ENCODE measurements around the gene PAX8.

Gene PAX8

GRCh38 chr2:113203901-113204519, 74.7 kb downstream of the PAX8 start:
- peak; percentile 57 for DNase-seq (ENCODE audit: low read depth)

GRCh38 chr2:113203217-113203530, 75.5 kb downstream of the PAX8 start:
- DNase-seq (ENCODE audit: low read depth): no peak

DNA sequence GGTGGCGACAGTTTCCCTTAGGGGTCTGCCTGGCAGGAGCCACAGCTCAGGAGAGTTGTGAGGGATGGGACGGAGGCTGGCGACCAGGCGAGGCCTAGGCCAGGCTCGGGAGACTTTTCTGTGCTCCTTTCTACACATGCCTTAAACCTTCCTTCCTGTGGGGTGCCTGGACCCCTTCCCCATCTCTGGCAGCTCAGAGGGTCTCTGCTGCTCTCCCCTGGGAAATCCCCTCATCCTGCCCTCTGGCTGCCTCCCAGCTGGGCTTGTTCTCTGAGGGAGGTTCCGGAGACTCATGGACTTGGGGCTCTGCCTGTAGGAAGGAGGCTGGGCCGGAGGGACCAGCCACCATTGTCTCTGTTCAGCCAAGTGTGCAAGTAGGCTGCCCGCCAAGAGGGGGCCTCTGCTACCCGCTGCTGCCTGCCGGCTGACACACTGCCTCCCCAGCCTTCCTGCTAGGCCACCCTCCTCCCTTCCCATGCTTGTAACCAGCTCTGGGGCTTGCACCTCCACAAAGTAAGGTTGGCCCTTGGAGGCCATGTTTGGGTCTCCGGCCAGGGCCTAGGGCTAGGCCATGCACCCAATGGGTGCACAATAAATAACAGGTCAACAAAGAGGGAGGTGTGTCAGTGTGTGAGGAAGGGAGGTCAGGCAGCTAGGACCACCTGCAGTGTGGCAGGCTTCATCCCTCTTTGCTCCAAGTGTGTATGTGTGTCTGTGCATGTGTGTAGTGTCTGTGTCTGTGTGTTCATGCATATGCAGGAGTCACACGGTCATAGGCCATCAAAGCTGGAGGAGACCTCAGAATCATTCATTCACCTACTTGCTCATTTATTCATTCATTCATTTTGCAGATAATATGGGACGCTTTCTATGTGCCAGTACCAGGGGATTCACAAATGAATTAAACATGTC, 76.2 kb downstream of the PAX8 start:
- no peak for DNase-seq (ENCODE audit: low read depth)

- DNase-seq (ENCODE audit: low read depth): no peak
Measured at GRCh38 chr2:113201496-113202304, 77.0 kb downstream of the PAX8 start.

- DNase-seq (ENCODE audit: low read depth): no peak
Measured at GRCh38 chr2:113200736-113201490, 77.8 kb downstream of the PAX8 start.

GRCh38 chr2:113200236-113200635, 78.5 kb downstream of the PAX8 start:
- no peak for DNase-seq (ENCODE audit: low read depth)

DNA sequence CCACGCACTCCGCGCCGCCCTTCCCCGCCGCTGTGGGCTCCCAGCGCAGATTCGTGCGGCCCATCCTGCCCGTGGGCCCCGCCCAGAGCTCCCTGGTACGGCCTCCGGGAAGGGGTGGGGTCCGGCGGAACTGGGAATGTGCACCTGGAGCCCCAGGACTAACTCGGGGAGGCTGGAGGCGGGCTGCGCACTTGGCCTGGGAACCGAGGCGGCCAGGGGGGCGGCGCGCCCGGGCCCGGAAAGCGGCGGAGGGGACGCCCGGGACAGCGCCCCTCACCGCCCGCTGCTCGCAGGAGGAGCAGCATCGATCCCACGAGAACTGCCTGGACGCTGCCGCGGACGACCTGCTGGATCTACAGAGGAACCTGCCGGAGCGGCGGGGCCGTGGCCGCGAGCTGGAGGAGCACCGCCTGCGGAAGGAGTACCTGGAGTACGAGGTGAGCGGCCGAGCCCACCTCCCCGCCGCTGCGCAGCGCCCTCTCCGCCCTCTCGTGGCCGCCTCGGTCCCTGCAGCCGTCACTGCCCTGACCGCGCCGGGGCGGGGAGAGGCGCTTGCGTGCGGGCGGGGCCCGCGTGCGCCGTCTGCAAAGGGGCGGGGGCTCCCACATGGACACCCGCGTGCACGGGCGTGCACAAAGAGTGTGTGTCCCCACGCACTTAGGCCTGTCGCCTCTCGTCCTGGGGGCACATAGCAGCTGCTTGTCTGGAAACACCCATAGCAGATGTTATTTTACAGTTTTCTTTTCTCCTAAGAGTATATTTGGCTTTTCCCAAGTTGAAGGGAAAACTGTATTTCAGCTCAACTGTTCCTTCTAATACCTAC, 79.7 kb downstream of the PAX8 start:
- DNase-seq (ENCODE audit: low read depth): peak; percentile 55

GRCh38 chr2:113198048-113198789, 80.5 kb downstream of the PAX8 start:
- no peak for DNase-seq (ENCODE audit: low read depth)

DNA sequence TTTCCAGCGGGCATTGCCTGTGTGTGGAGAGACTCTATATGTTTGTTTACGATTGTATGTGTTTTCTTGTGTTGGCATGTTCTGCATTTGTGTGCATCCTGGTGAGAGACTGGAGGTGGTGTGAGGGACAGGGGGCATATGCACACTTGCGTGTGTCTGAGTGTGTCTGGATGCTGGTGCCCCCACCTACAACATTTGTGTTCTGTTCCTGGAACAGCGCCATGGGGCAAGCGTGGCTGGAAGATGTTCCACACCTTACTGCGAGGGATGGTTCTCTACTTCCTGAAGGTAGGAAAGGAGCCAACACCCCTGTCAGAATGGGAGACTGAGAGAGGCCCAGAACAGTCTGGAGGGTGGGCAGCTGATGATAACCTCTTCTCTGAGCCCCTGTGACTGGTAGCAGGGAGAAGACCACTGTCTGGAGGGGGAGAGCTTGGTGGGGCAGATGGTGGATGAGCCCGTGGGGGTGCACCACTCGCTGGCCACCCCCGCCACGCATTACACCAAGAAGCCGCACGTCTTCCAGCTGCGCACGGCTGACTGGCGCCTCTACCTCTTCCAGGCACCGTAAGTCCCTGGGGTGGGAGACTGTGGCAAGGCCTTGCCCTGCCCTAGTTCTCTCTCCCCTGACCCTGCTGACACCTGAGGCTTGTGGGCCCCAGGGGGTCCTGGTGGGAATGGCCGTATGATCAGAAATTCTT, 81.2 kb downstream of the PAX8 start:
- no peak for DNase-seq (ENCODE audit: low read depth)

- no peak for DNase-seq (ENCODE audit: low read depth)
Measured at GRCh38 chr2:113196839-113197238, 81.9 kb downstream of the PAX8 start.

GRCh38 chr2:113195923-113196501, 82.7 kb downstream of the PAX8 start:
- DNase-seq (ENCODE audit: low read depth): no peak

- no peak for DNase-seq (ENCODE audit: low read depth)
Measured at GRCh38 chr2:113192459-113193100, 86.1 kb downstream of the PAX8 start.

- no peak for DNase-seq (ENCODE audit: low read depth)
Measured at GRCh38 chr2:113190871-113191270, 87.8 kb downstream of the PAX8 start.

- DNase-seq (ENCODE audit: low read depth): no peak
Measured at GRCh38 chr2:113187771-113188170, 91.0 kb downstream of the PAX8 start.

DNA sequence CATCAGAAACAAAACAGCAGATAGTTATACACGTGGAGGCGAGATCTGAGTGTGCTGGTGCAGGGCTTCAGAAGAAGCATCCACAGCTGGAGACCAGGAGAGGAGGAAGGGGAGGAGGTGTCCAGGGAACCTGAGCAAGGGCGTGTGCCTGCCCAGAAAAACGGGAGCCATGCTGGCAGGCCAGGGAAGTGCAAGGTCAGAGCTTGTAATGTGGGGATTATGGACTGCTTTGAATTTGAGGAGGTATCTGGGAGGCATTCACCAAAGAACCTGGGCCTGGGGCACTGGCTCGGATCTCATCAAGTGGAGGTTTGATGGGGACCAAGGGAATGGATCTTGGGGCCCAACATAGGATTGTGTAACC, 92.3 kb downstream of the PAX8 start:
- no peak for DNase-seq (ENCODE audit: low read depth)

DNA sequence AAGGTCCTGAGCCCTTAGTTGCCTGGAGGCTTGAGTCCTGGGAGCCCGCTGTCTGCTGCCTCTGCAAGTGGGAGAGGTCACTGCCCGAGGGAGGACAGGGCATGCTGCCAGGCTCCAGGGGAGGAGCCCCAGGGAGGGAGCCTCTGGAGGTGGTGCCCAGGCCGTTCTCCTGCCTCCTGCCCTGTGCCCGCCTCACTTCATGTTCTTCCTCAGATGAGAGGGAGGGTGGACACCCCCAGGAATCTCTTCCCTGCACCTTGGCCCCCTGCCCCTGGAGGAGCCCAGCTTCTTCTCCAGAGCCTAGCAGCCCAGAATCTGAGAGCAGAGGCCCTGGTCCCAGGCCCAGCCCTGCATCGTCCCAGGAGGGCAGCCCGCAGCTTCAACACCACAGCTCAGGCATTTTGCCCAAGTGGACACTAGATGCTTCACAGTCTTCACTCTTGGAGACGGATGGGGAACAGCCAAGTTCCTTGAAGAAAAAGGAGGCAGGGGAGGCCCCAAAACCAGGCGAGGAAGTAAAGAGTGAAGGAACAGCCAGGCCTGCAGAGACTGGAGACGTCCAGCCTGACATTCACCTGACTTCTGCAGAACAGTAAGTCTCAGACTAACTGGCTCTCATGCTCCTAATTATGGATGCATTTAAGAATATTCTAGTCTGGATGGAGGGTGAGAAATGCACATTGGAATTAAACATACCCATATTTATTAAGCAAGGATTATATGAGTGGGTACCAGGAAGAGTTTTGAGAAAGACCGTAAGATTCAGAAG, 92.9 kb downstream of the PAX8 start:
- no peak for DNase-seq (ENCODE audit: low read depth)

DNA sequence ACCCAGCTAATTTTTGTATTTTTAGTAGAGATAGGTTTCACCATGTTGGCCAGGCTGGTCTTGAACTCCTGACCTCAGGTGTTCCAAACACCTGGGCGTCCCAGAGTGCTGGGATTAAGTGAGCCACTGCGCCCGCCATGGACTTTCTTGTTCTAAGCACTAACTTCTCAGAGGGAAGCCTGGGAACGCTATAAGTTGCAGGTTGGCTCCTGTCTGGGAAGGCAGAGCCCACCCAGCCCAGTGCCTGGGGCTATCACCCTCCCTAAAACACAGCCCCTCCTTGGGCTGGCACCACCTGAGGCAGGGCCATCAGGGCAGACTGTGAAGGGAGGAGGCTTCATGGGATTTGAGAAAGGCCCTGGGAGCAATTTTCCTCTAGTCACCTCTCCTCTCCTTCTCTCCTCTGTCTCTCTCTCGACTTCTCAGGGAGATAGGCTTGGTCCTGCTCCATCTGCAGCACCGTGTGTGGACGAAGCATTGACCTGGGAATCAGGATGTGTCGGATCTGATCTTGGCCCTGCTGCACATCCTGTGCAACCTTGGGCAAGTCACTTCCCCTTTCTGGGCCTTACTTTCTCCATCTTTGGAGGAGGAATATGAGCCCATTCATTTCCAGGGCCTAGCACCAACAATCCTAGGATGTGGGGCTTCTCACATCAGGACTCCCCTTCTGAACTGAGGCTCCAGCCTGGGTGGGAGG, 94.0 kb downstream of the PAX8 start:
- no peak for DNase-seq (ENCODE audit: low read depth)

GRCh38 chr2:113183703-113184102, 95.0 kb downstream of the PAX8 start:
- no peak for DNase-seq (ENCODE audit: low read depth)
